HG03135 (cell line): ENCODE results near the gene ATP9A.
"Not testable (repeated sequence)": the region's sequence is repeated elsewhere in the genome, so short reads cannot be mapped to it uniquely, and the experiment has no call there.

Experiments used
- ATAC-seq: cut with Tn5 transposase; IDR thresholded peaks from one replicate; pipeline ENCODE4 v1.9.1; 2021; ENCODE audit warnings: mild to moderate bottlenecking, moderate library complexity; ENCODE audit not compliant: unreplicated experiment

The ATP9A gene

DNA sequence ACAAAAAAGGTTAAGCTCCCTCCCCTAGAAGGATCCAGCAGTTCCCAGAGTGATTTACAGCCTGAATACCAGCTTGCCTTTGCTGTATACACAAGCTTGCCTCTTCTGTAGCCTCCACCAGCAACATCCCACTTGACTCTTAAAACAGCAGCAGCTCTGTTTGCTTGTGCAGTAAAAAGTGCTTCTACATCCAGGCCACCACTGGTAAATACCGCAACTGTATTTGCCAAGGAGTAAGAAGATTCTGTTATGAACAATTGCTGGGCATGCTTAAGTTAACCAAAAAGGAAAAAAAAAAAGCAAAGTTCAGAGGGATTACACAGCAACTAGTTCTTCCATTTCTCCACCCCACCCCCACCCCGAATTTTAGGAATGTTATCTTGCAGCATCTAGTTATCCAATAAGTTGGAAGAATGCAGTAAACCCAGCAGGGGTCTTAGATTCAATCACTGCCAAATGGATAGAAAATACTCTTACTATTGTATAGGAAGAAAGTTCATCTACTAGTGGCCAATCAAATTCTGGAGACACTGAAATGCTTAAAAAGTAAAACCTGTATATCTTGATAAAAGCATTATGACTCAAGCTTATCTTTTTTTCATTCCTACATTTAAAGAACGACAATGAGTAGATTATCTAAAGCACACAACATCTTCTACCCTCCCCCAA lies 29.3 kb upstream of the ATP9A start:
- no peak for ATAC-seq

DNA sequence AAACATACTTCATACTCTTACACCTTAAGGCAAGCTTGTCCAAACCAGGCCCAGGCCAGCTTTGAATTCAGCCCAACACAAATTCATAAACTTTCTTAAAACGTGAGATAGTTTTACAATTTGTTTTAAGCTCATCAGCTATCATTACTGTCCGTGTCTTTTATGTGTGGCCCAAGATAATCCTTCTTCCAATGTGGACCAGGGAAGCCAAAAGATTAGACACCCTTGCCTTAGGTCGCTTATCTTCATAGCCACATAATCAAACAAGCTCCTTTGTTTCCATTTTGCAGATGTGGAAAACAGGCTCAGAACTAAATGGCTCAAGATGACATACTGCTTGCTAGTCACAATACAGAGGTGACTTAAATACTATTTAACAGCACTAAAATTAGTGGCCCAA lies 28.1 kb upstream of the ATP9A start:
- no peak for ATAC-seq

DNA sequence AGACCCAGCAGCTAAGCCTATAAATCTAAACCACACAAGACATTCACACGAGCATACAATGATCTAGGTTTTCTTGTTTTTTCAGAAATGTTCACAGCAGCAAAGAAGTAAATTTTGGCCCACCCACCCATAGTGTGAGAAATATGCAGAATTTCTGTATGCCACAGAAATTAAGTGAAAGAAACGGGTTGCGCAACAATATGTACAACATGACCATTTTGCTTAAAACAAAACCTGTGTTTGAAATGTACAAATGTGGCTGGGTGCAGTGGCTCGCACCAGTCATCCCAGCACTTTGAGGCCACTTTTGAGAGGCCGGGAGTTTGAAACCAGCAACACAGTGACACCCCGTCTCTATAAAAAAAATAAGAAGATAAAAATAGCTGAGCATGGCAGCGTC lies 24.8 kb upstream of the ATP9A start:
- ATAC-seq = no peak

DNA sequence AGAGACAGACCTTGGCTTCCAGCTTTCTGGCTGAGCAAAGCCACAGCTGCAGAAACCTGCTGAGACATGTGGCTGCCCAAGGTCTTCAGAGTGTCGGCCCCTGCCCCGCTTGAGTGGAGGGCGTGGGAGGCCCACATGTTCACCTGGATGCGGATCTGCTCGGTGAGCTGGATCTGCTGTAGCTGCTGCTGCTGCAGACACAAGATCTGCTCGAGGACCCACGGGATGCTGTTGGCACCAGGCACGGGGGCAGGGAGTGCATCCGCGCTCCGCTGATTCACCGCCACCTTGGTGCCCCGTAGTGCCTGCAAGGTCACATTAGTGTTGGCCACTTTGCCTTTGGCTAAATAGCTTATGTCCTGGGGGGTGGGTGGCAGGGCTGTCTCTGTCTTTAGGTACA lies 23.4 kb upstream of the ATP9A start:
- no peak for ATAC-seq

DNA sequence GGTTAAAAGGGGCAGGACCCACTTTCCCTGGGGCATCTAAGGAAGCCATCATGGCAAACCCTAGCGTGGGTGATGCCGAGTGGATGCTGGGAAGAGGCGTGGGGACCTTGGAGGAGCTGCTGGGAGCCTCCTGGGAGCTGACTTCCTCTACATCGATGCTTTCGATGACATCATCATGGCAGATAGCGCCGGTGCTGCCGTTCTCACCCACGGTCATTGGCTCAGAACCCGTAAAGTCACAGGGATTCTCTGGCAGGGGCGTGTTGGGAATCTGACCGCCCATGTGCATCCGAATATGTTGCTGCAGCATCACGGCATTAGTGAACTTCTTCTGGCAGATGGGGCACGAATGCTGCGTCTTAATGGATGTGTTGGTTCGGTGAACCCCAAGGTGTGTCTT lies 22.1 kb upstream of the ATP9A start:
- no peak for ATAC-seq

DNA sequence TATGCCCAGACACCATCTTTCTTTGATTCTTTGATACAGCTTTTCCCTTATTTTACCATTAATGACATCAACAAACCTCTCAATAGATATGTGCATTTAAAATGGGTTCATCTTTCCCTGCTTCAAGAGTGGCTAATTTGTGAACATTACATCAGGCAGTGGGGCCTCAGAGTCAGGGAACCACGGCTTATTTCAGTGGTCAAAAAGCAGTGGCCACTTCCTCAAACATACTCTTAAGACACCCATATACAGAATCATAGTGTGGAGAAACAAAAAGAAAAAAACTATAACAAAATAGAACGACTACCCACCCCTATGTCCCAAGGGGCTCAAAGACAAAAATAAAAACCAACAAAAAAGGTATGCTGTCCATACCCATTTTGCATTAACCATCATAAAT lies 21.2 kb upstream of the ATP9A start:
- no peak for ATAC-seq

DNA sequence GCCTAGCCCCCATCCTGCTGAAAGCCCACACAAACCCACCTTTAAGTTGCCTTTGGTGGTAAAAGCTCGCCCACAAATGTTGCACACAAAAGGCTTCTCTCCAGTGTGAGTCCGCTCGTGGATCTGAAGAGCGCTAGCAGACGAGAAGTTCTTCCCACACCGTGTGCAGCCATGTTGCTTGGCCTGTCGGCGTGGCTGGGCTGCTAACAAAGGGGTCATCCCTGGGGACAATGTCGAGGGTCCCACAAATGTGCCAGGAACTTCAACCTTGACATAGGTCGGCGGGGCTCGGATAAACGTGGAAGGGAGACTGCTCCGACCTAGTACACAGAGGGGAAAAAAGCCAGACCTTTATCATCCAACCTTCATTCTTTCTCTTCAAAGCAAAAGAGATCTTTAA lies 20.6 kb upstream of the ATP9A start:
- ATAC-seq = no peak

DNA sequence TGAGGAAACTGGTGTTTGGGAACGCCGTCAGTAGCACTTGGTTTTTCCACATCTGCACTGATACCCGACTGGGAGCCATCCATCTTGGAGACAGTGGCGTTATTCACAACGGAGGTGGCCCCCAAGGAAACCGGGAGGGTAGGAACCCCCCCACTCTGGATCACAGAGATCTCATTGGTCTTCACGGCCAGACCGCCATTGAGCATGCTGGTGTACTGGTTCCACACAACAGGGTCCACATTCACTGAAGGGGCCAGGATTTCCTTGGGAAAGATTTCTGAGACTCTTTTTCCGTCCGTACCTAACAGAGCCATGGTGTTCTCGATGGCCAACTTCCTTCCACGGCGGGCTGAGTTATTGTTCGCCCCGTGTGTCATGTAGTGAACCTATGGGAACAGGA lies 16.1 kb upstream of the ATP9A start:
- ATAC-seq = no peak

DNA sequence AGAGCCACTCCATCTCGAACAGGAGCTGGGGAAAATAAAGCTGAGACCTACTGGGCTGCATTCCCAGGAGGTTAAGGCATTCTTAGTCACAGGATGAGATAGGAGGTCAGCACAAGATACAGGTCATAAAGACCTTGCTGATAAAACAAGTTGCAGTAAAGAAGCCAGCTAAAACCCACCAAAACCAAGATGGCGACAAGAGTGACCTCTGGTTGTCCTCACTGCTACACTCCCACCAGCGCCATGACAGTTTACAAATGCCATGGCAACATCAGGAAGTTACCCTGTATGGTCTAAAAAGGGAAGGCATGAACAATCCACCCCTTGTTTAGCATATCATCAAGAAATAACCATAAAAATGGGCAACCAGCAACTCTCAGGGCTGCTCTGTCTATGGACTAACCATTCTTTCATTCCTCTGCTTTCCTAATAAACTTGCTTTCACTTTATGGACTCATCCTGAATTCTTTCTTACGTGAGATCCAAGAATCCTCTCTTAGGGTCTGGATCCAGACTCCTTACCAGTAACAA lies 10.1 kb upstream of the ATP9A start:
- ATAC-seq = not testable (repeated sequence)

DNA sequence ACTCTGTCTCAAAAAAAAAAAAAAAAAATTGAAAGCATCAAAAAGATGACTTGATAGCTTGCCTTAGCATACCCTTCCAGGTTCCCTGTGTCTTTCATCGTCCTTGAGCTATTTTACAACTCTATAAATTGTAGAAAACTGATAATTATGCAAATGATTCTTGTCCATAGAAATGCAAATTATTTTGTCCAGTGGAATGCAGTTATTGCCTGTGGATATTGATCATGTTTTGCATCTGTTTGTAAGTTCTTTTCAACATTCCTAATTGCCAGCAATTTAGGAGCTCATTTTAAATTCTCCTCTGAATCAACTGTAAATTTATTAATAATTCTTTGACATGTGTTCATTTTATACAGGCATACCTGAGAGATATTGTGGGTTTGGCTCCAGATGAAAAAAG lies 7.1 kb upstream of the ATP9A start:
- no peak for ATAC-seq

DNA sequence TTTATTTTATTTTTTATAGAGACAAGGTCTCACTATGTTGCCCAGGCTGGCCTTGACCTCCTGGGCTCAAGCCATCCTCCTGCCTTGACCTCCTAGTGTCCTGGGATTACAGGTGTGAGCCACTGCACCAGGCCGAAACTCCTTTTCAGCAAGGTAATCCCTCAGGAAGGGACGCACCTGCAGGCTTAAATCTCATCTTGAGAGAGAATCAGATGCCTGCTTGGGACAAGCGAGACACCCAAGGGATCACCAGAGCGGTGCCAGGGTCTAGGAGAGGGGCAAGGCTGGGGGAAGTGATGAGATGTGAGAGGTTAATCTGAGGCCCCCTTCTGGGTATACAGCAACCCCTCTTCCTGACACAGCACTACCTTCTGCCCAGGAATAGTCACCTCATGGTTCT lies 4.0 kb upstream of the ATP9A start:
- no peak for ATAC-seq

DNA sequence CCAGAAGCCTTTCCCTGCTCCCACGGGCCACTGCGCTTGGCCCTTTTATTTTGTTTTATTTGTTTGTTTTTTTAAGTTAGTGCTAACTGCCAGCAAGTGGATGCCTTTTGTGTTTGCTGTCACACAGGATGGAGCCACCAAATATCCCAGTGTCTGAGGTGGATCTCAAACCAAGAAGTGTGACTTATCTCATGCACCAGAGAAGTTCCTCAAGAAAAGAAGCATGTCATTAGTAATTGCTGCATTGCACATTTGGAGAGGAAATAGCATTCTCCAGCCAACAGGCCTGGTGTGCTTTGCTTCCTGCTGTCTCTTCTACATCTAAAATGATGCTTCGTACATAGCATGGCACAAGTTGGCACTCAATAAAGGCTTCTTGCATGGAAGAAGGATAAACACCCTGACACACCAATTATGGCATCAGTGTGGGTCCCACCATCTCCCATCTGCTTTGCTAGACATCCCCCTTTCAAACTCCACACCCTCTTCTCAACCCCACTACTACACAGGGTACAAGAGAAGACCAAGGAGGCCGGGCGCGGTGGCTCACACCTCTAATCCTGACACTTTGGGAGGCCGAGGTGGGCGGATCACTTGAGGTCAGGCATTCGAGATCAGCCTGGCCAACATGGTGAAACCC lies 1.9 kb upstream of the ATP9A start:
- ATAC-seq = no peak

DNA sequence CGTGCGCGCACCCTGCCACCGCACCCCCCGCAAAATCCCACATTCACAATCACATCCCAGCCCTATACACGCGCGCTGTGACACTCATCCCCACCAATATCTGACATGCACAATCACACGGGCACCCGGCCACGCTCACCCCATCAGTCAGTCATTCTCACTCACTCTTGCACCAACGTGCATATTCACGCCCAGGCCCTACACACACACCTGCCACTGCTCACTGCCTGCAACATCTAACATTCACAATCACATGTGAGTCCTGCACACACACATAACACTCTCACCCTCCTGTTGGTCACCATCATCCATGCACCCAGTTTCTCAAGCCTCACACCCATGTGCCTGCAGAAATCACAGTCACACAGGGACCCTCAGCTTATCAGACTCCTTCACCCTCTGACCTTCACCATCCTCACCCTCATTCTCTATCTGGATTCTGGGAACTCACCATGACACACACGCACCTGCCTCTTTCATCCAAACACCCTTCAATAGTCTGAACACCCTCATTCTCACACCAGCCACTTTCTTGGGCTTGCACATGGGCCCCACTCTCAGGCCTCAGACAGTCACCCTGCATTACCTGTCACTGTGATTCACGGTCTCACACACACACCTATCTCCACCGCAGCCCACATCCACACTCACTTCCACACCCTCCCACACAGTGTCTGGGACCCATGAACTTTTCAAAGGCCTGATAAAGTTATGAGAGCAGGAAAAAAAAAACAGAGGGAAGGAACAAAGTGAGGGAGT lies 748 bp upstream of the ATP9A start:
- ATAC-seq = no peak

DNA sequence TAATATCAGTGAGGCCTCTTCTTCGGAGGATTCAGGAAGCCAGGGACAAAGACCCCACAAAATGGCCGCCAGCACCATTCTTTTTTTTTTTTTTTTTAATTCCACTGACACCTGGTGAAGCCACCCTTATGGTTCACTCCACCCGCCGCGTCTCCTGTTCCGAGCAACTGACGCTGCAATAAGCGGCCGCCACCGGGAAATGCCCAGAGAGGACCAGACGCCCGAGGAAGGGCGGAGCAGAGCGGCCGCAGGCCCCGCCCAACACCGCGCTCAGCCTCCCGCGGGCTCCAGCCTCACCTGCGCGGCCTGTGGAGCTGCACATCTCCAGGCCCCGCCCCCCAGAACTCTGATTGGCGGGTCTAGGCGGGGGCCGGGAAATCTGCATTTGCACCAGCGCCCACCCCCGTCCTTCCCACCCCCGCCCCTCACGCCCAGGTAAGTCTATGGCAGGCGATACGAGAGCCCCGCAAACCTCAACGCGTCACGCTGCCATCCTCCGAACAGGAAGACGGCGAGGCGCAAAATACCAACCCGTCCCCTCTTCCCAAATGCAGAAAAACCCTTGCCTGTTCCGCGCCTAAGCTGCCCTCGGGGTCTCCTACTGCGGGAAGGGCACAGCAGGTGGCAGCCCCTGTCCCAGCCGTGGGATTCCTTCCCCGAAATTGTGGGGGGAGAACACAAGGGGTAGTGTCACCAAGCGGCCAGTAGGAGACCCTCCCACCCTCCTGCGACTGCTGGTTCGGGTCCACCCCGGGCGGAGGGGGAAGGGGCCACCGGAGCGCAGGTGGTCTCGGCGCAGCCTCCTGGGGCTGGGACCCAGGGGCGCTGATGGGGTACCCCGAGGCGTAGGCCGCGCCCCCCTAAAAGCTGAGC lies 960 bp downstream of the ATP9A start:
- ATAC-seq = no peak

DNA sequence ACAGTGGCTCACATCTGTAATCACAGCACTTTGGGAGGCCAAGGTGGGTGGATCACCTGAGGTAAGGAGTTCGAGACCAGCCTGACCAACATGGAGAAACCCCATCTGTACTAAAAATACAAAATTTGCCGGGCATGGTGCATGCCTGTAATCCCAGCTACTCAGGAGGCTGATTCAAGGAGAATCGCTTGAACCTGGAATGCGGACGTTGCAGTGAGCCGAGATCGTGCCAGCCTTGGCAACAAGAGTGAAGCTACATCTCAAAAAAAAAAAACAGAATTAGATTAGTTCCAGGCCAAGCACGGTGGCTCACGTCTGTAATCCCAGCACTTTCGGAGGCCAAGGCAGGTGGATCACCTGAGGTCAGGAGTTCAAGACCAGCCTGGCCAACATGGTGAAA lies 2.8 kb downstream of the ATP9A start:
- ATAC-seq = not testable (repeated sequence)

DNA sequence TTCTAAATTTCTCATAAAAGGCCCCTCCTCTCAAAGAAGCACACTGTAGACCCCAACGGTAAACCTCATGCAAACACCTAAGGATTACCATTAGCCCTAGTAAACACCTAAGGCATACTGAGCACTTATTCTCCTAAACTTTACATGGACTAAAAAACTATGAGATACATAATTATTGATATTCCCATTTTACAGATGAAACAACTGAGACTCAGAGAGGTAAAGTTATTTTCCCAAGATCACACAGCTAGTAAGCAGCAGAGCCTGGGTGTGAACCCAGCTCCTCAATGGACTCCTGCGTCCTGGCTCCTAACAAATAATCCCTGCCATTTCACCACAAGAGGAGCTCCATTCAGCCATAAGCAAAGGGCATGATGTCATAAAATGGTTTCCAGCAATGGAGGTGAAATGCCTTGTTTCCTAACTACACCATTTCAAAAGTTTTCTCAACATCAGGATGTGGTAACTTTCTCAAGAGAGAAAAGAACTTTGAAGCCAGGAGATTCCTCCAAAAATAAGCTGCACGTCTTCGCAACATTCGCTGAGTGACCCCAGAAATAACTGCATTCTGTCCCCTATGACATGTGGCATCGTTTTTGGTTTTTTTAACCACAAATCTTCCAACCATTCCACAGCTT lies 4.1 kb downstream of the ATP9A start:
- no peak for ATAC-seq

DNA sequence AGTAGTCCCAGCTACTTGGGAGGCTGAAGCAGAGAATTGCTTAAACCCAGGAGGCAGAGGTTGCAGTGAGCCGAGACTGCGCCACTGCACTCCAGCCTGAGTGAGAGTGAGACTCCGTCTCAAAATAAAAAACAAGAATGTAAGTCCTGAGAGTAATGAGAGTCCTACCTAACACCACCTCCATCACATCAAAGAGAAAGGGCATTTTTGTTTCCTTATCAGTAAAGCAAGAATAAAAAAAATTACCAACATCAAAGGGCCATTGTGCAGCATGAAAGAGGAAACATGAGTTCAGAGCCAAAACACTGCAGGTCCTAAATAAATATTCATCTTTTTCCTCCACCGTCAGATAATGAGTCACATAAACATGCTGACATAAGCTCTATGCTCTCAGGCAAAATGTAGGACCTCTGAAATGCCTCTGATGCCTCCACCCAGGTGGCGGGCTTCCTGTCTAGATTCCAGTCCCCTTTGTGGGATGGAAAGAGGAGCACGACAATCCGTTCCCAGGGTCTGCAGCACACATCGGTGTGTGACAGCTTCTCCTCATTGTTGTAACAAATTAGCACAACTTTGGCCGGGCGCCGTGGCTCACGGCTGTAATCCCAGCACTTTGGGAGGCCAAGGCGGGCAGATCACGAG lies 7.2 kb downstream of the ATP9A start:
- ATAC-seq = no peak

DNA sequence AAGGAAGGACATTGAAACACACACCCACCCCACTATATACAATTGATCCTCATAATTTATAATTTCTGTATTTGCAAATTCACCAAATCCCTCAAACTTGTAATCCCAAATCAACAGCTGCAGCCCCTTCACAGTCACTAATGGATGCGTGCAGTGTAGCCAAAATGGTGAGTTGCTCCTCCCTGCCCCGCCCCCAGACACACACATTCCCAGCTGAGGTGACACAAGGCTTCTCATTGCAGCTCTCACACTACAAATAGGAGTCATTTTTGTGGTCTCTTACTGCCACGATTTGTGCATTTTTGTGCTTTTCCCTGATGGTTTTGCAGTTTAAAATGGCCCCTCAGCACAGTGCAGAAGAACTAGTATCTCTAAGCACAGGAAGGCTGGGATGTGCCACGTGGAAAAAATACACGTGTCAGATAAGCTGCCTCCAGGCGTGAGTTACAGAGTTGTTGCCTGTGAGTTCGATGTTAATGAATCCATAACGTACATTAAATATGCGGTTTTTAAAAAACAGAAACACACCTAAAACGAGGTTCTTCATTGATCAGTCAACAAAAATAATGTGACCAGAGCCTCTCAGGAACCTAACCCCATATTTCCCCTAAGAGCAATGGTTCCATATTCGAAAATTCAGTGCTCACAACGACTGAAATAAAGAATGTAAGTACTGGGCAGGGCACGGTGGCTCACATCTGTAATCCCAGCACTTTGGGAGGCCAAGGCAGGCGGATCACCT lies 8.2 kb downstream of the ATP9A start:
- no peak for ATAC-seq

DNA sequence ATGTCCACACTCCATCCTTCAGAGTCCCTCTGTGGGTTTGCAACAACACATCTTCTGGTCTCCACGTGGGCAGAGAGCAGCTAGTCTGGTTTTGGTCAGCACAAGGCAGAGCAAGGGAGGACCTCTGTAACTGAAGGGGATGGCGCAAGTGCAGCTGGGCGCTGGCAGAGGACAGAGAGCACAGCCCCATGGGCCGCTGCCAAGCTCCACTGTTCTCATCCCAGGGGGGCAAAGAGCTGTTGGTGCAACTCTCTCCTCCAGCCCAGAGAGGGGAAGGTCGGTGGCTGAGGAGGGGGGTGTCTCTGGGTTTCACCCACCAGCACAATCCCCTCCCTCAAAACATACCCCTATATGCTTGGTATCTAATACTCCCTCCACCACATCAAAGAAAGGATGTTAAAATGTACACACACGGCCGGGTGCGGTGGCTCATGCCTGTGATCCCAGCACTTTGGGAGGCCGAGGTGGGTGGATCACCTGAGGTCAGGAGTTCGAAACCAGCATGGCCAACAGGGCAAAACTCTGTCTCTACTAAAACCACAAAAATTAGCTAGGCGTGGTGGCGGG lies 9.1 kb downstream of the ATP9A start:
- no peak for ATAC-seq
